Left lung (tissue), 10 donors: ENCODE data around the gene PSMD1. TPM values are rescaled to one million over a fixed set of nuclear protein-coding genes. Genes with fewer than 3 reads are reported as not detected.

Source experiments
- ATAC-seq: fragments of 200-7000 bp; cut with Tn5 transposase; one replicate; pipeline ENCODE4 v1.9.1; 2020; ENCODE audit warnings: moderate library complexity
- DNase-seq, 4 donors: peaks; one replicate each; pipeline ENCODE4 v3.0.0-alpha.2; 2013 to 2020
- H3K27ac ChIP-seq, 2 donors: fragments of 200-600 bp; sonication (generic) in 1 of 2; one replicate each; pipeline versions ENCODE4 v1.5.0 to v1.8.0; 2020 to 2021
- H3K27me3 ChIP-seq, 2 donors: fragments of 200-600 bp; sonication (generic) in 1 of 2; one replicate each; pipeline versions ENCODE4 v1.5.0 to v1.8.0; 2020 to 2021
- H3K36me3 ChIP-seq, 2 donors: fragments of 200-600 bp; sonication (generic) in 1 of 2; one replicate each; pipeline versions ENCODE4 v1.5.0 to v1.8.0; 2020 to 2021
- H3K4me1 ChIP-seq, 2 donors: fragments of 200-600 bp; one replicate each; pipeline ENCODE4 v1.8.0; 2021
- H3K4me3 ChIP-seq, 2 donors: fragments of 200-600 bp; sonication (generic) in 1 of 2; one replicate each; pipeline versions ENCODE4 v1.5.0 to v1.8.0; 2020 to 2021; ENCODE audit warnings: mild to moderate bottlenecking in 1 of 2
- H3K9me3 ChIP-seq, 2 donors: fragments of 200-600 bp; sonication (generic) in 1 of 2; one replicate each; pipeline versions ENCODE4 v1.5.0 to v1.8.0; 2020 to 2021
- CTCF ChIP-seq, 2 donors: fragments of 200-600 bp; sonication (generic) in 1 of 2; IDR thresholded peaks; one replicate each; pipeline versions ENCODE4 v1.5.0 to v1.8.0; 2021; ENCODE audit warnings: antibody characterized with exemption in 2 of 2
- intact Hi-C, 2 donors: fragments of 100-400 bp; cut with DNase I; formaldehyde crosslinking; loops; one replicate each; pipeline versions ENCODE4 v1.11.2 to v1.14.2; 2022
- polyA plus RNA-seq, 6 donors: library from polyadenylated mRNA; unstranded; fragments of 120-200 nt; gene quantifications; one replicate each; pipeline ENCODE4 v1.2.1, GENCODE V29; 2013; ENCODE audit not compliant: insufficient read length in 6 of 6
- total RNA-seq, 2 donors: library from RNA; stranded (reverse); fragmentation: NEBNext Ultra II Directional; extraction: Animal tissue kit (Norgen Biotek cat#: 25700); gene quantifications; one replicate each; pipeline ENCODE4 v1.2.1, GENCODE V29; 2021
- donor health status: DM: no; HTN: yes; CAD: no.
- donor health status: DM: no; HTN: no; CAD: no.

PSMD1 gene
- total and polyA plus RNA-seq, 8 donors, result 62.9 to 118 (median 75.9) TPM

DNA sequence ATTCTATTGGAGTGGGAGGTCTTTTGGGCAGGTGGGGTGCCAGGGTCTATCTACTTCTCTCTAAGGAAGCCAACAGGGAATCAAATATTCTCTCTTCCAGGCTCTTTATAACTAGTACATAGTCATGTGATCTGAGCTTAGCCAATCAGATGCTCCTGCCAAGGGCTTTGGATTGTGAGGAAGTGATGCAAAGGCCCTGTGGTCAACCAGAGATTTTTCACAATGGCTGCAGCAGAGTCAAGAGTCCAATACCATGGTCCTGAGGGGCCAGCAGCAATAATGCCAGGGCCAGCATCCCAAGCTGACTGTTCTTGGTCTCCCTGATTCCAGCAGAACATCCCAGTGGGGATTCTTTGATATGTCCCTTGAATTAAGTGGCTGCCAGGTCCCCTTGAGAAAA, 27.8 kb upstream of the PSMD1 start:
- DNase-seq (no peak), ATAC-seq (no peak)
- Histone ChIP-seq H3K27ac (no peak overlapping the region), H3K4me3 (no peak overlapping the region), H3K9me3 (no peaks in the 10 kb centered on the region), H3K4me1 (no peaks in the 10 kb centered on the region), H3K27me3 (peaks cover 0 to 37% of the 10 kb centered on the region in 2 donors), H3K36me3 (no peaks in the 10 kb centered on the region)
- TF ChIP-seq CTCF (IDR thresholded peaks at IDR 0.05), result no peak
- intact Hi-C loops, result no loop called here

DNA sequence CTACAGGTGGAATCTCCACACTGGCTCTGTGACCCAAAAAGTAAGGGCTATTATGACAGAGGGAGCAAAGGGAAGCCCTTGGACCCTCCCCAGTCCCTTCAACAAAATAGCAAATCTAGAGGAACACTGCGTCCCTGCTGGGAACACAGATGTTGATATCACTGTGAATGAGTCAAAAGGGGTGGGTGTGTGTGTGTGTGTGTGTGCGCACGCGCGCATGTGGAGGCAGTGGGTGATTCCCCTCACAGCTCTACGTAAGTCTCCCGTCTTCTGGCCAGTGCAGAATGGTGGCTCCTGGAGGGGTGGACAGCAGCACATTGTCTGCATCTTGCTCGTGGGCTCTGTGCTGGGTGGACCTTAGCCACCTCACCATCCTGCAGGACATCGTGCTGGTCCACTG, 27.1 kb upstream of the PSMD1 start:
- TF ChIP-seq CTCF (IDR thresholded peaks at IDR 0.05), result no peak

DNA sequence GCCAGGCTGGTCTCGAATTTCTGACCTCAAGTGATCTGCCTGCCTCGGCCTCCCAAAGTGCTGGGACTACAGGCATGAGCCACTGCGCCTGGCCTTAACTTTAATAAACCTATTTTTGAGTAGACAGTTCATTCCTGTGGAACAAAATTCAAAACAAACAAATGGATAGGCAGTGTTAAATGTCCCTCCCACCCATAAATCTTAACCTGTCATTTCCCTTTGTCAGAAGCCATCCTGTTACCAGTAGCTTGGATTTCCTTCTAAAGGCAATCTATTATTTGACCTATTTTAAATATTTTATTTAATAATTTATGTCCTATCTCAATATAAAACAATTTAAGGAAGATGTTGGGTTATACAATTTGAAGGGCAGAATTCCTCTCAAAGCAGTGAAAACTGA, 25.9 kb upstream of the PSMD1 start:
- intact Hi-C loops, result no loop called here

More for the DNA sequence above, 27.1 kb upstream of the PSMD1 start:
- Histone ChIP-seq H3K4me3 (no peak overlapping the region), H3K9me3 (no peaks in the 10 kb centered on the region), H3K27me3 (peaks cover 0 to 44% of the 10 kb centered on the region in 2 donors), H3K4me1 (no peaks in the 10 kb centered on the region), H3K36me3 (no peaks in the 10 kb centered on the region), H3K27ac (no peak overlapping the region)
- ATAC-seq, result no peak
- no peak for DNase-seq
- intact Hi-C loops, result no loop called here

DNA sequence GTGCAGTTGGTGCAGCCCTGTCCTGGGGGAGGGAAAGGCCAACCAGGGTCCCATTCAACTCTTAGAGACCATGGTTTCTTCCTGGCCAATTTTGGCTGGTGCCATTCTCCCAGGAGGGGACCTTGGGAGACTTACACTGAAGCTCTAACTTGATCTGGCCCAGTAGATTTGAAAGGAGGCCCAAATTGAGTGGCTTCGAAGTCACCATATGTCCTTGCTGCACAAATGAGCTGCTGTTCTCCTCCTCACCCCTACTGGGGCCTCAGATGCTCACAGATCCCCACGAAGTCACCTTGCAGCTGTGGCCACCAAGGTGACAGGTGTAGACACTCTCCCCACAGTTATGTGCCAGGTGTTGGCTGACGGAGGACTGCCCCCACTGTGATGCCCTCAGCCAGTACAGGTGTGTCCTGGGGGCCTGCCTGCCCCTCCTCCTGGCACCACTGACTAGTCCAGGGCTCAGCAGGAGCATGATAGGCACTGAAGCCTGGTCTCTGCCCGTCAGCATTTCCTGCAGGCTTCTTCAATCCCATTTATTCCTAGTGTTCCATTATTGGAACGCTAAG, 24.0 kb upstream of the PSMD1 start:
- H3K36me3 ChIP-seq, result no peaks in the 10 kb centered on the region
- H3K27me3 ChIP-seq, result peaks cover 23 to 56% of the 10 kb centered on the region in 2 donors
- no peak for DNase-seq
- no peak for TF ChIP-seq CTCF (IDR thresholded peaks at IDR 0.05)
- ATAC-seq, result no peak
- H3K4me3 ChIP-seq, result no peak overlapping the region
- intact Hi-C loops, result no loop called here
- no peaks in the 10 kb centered on the region for H3K4me1 ChIP-seq
- H3K9me3 ChIP-seq, result no peaks in the 10 kb centered on the region
- H3K27ac ChIP-seq, result no peak overlapping the region

More for the DNA sequence above, 25.9 kb upstream of the PSMD1 start:
- Histone ChIP-seq H3K4me1 (no peaks in the 10 kb centered on the region), H3K27ac (no peak overlapping the region), H3K4me3 (no peak overlapping the region), H3K27me3 (peaks cover 7 to 44% of the 10 kb centered on the region in 2 donors), H3K36me3 (no peaks in the 10 kb centered on the region), H3K9me3 (no peaks in the 10 kb centered on the region)
- TF ChIP-seq CTCF (IDR thresholded peaks at IDR 0.05), result no peak
- ATAC-seq (no peak), DNase-seq (no peak)

DNA sequence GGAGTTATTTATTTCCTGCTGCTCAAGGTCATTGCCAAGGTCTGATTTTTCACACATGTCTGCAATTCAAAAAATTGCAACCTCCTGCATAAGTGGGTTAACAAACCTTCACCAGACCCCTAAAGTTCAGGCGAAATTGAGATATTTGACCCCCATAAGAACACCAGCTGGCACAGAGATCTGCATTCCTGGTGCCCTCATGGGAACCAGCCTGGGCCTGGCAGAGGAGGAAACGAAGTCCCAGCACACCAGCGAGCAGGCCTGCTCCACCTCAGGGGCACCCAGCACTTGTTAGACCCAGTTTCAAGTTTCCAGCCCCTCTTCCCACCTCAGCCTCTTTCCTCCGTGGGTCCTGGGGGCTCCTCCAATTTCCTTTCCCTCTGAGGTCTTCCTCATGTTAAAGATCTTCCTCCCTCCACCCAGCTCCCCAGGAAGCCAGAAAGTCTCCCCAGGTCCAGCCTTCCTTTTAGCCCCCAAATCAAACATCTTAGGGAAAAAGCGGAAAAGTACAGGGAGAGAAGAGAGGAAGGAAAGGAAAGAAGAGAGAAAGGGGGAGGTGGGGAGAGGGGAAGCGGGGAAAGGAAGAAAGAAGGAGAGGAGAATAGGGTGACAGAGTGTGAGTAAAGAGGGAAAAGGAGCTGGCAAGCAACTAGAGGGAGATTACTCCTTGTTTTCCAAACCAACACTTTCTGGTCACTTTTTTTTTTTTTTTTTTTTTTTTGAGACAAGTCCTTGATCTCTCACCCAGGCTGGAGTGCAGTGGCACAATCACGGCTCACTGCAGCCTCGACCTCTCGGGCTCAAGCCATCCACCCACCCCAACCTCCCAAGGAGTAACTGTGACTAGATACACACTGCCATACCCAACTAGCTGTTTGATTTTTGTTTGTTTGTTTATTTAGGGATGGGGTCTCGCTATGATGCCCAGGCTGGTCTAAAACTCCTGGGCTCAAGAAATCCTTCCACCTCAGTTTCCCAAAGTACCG, 23.2 kb upstream of the PSMD1 start:
- peaks cover 28 to 62% of the 10 kb centered on the region in 2 donors for H3K27me3 ChIP-seq
- intact Hi-C loops, result no loop called here
- no peaks in the 10 kb centered on the region for H3K36me3 ChIP-seq
- no peak overlapping the region for H3K27ac ChIP-seq
- TF ChIP-seq CTCF (IDR thresholded peaks at IDR 0.05), result no peak
- DNase-seq, result no peak
- peaks cover 0 to 3% of the 10 kb centered on the region in 2 donors for H3K4me1 ChIP-seq
- no peak for ATAC-seq
- H3K9me3 ChIP-seq, result no peaks in the 10 kb centered on the region
- H3K4me3 ChIP-seq, result no peak overlapping the region
